HG03060 (cell line): ENCODE results near the gene TCP11.

Experiments used
- ATAC-seq: cut with Tn5 transposase; IDR thresholded peaks from one replicate; pipeline ENCODE4 v1.9.1; 2021; ENCODE audit warnings: low read depth, moderate number of reproducible peaks; ENCODE audit not compliant: unreplicated experiment

TCP11 gene

DNA sequence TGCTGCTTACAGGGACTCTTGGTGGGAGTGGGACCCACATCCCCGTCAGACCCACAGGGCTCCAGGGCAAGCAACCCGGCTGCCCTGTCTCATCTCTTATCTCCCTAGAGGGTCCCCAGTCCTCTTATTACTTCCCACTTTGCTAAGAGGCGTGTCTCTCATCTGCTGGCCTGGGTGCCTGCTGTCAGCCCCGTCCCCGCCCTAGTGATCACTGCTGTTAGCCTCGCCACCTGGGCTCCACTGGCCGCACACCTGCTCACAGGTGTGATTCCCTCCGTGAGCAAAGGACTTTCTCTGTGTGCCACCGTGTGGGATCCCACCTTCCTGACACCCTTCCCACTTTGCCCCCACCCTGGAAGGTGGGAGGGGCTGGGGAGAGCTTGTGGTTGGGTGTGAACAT is 57.6 kb downstream of the TCP11 start:
- no peak for ATAC-seq

DNA sequence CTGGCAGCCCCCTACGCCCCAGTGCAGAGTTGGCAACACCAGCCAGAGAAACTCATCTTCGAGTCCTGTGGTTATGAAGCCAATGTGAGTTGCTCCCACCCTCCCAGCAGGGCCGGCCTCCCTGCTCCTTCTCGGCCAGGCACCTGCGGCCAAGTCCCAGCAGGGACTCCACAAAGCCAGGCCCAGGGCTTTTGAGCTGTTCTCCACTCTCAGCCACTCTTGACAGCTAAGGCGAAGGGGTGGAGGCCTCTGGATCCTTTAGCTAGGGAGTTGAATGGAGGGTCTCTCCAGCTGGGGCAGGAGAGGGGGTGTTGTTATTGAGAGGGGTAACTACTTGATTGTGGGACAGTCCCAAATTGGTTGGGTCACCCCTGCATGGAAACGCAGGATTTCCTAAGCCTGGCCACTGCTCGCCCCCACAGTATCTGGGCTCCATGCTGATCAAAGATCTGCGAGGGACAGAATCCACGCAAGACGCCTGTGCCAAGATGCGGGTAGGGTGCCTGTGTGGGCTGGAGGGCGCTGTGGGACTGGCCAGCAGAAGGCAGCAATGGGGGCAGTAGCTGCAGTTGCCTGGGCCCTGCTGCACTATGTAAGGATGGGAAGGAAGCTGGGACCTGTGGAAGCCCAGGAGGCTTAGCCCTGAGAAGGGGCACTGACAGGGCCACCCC is 58.3 kb downstream of the TCP11 start:
- ATAC-seq, result no peak

DNA sequence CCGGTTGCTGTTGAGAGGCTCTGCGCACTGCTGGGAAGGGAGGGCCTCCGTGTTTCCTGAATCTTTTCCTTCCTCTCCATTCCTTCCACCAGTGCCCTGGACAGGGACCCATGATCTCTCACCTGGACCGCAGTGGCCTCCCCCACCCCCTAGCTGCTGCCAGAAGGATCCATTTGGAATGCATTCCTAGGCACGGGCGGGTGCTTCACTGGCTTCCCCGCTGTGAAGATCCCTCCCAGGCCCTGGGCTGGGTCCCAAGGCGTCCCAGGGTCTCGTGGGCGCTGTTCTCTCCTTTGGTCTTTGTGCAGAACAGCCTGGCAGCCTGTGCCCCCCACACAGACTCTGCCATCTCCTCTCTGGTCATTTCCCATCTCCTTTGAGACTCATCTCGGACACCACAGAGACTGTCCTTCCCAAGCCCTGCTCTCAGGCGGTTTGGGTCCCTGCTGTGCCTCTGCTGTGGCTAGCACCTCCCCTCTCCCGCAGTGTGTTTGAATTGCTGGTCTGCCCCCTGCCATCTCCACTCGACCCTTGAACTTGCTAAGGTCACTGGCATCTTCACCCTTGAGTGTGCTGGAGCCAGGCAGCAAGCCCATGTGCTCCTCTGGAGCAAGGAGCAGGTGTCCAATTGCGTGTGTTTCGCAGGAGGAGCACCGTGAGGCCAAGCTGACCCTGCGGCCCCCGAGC is 59.0 kb downstream of the TCP11 start:
- ATAC-seq, result no peak

DNA sequence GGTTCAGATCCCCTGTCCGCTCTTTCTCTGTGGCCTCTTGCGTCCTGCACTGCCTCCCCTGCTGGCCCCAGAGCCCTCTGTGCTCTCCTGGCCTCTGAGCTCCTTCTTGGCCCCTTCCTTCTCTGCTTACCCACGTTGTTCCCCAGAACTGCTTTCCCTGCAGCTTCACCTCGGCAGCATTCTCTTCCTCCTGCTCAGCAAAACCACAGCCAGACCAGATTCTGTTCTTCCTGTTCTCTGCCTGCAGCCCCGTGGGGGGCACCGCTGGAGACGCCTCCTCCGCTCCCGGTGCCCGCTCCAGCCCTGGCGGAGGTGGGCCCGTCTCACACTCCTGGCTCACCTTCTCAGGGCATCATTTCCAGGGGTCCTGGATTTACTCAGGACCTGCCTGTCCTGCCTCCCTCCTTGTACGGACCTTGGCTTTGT is 59.7 kb downstream of the TCP11 start:
- no peak for ATAC-seq

GRCh38 chr6:35080821-35081425 is 60.2 kb downstream of the TCP11 start:
- no peak for ATAC-seq

- ATAC-seq, result no peak
Measured at GRCh38 chr6:35080016-35080680, 61.0 kb downstream of the TCP11 start.

- no peak for ATAC-seq
Measured at GRCh38 chr6:35079311-35080000, 61.7 kb downstream of the TCP11 start.

- no peak for ATAC-seq
Measured at GRCh38 chr6:35078896-35079295, 62.2 kb downstream of the TCP11 start.

GRCh38 chr6:35078226-35078850 is 62.8 kb downstream of the TCP11 start:
- ATAC-seq, result no peak

GRCh38 chr6:35077713-35078105 is 63.4 kb downstream of the TCP11 start:
- no peak for ATAC-seq

DNA sequence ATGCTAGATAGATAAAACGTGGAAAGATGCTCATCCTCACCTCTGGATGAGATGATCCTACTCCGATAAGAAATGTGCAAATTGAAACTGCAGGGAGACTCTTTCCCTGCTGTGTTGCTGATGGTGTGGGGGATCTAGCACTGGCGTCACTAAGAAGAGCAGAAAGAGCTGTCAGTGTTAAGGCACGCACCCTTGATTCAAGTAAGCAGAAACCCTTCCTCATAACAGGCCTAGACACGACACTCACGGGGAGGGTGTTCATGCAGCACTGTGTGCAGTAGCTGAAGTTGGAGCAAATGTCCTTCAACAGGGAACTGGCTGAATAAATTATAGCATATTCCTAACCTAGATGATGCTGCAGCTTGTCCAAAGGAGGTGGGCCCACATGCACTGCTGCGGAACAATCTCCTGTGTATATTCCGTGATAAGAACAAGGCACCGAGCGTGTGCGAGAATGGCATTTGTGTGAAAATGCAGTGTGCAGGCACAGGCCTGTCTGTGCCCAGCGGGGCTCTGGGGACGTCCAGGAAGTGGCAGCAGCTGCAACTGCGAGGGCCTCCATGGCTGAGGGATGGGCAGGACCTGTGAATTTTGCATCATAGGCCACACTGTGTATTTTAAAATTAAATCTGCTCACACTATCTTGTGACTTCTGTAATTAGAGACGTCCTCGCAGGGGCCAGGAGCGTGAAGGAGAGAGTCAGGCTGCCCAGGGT is 64.0 kb downstream of the TCP11 start:
- ATAC-seq, result no peak

DNA sequence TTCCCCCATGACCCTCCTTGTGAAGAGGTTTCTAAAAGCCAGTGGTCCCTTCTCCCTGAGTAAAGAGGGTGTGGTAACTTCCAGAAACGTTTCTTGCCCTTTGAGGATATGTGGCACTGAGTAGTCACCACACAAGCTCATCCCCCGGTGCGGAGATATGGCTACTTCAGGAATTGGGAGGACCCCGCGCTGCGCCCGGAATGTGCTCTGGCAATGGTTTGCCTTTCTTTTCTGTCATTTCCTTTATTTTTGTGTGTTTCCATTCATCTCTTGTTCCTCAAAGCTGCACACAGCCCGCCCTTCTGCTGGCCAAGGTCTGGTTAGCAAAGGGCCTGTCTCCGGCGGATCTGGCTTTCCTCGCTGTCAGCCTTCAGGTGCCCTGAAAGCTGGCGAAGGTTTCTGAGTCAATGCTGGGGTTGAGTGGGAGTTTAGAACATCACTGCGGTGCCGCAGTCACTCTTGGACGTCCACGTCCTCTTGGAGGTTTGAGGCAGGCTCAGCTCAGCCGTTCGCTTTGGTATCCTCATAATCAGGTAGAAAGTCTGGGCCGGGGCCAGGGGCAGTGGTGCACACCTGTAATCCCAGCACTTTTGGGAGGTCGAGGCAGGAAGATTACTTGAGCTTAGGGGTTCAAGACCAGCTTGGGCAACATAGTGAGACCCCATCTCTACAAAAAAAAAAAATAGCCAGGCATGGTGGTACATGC is 67.2 kb downstream of the TCP11 start:
- ATAC-seq, result no peak

GRCh38 chr6:35073211-35073610 is 67.9 kb downstream of the TCP11 start:
- ATAC-seq, result no peak

DNA sequence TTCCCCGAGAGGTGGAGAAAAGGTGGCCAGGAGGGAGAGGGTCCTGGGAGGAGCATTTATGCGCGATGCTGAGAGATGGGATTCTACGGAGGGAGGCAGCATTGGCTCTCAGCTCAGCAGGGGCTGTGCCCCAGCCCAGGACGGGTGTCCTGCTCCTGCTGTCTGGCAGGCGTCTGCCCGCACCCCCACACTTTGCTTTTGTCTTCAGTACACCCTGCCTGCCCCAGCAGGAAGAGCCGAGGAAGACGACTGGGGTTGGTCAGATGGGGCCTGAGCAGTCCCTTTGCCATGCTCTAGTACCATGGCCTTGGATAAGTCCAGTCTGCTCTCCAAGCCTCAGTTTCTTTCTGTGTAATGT is 68.5 kb downstream of the TCP11 start:
- no peak for ATAC-seq

GRCh38 chr6:35072051-35072697 is 69.0 kb downstream of the TCP11 start:
- no peak for ATAC-seq

DNA sequence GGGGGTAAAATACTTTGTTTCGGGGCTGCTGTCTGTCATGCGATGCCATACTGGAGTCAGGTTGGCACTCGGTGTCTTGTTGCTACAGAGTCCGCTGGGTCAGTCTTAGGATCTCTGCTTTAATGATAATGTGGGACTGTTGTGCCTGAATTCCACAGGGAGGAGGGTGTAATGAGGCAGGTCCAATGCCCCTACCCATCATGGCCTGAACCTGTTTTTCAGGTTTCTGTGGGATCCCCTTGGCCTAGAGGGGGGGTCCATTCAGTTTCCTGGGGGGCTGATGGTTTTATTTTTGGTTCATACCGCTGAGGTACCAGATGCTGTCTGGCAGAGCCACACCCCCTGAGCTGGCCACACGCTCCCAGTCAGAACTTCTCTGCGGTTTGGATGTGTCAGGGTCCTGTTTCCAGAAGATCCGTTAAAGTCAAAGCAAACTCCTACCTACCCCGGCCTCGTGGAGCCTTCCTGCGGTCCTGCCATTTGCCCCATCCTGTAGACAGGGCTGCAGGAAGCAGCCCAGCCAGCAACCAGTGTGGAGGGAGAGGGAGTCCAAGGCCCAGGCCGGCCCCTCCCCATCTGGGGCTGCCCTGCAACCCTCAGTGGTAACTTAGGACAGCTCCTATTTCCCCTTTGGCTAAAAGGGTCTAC is 69.7 kb downstream of the TCP11 start:
- ATAC-seq, result no peak

DNA sequence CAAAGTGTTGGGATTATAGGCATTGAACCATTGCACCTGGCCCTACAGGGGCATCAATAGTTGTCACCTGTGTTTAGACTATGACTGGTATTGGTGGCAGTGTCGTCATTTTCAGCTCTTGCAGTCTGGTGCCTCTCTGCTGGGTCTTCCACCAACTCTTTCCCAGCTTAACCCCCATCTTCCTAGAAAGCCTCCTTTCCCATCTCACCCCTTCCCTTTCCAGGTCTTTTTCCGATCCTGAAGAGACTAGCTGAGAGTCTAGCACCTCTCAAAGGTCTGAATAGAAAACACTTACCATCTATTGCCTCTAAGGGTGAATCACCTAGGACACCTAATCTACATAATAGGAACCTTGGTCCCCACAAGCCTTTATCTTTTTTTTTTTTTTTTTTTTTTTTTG is 71.0 kb downstream of the TCP11 start:
- no peak for ATAC-seq

DNA sequence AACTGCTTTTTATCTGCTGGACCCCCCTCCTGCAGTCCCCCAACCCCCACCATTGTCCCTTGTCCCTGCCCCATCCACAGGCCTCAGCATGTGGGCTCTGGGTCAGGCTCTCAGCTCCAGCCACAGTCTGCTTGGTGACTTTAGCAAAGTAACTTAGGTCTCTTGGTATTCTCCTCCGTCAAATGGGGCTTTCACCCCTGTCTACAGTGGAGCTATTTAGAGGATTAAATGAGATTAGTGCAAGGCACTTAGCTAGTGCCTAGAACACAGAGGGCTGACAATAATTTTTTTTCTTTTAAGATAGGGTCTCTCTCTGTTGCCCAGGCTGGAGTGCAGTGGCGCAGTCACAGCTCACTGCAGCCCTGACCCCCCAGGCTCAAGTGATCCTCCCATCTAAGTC is 71.9 kb downstream of the TCP11 start:
- ATAC-seq, result no peak
